ENCODE results near the gene NUCB1.

DNA sequence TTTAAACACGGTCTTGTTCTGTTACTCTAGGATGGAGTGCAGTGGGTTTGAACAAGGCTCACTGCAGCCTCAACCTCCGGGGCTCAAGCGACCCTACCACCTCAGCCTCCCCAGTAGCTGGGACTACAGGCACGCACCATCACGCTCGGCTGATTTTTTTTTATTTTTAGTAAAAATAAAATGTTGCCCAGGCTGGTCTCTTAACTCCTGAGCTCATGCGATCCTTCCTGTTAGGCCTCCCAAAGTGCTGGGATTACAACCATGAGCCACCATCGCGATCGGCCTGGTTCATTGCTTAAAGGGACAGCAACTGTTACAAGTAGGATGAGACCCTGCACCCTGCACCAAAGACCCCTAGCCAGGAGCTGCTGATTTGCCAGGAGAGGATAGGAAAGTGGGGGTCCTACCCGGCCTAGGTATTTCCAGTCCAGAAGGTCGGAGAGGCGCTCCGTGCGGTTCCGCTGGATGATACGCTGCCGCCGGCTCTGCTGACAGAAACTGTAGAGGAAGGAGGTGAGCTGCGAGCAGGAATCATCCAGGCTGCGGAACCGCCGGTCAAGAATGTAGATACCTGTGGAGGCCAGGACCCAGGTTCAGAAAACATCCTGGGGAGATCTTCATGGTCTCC lies 70.1 kb downstream of the NUCB1 start:
- TF ChIP-seq, protein P1, sequence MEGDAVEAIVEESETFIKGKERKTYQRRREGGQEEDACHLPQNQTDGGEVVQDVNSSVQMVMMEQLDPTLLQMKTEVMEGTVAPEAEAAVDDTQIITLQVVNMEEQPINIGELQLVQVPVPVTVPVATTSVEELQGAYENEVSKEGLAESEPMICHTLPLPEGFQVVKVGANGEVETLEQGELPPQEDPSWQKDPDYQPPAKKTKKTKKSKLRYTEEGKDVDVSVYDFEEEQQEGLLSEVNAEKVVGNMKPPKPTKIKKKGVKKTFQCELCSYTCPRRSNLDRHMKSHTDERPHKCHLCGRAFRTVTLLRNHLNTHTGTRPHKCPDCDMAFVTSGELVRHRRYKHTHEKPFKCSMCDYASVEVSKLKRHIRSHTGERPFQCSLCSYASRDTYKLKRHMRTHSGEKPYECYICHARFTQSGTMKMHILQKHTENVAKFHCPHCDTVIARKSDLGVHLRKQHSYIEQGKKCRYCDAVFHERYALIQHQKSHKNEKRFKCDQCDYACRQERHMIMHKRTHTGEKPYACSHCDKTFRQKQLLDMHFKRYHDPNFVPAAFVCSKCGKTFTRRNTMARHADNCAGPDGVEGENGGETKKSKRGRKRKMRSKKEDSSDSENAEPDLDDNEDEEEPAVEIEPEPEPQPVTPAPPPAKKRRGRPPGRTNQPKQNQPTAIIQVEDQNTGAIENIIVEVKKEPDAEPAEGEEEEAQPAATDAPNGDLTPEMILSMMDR (IDR thresholded peaks at IDR 0.05; ENCODE audit: low read depth, low read length), result no peak
- no peak for TF ChIP-seq EZH2phosphoT487 (IDR thresholded peaks at IDR 0.05; ENCODE audit: low read depth)
